ENCODE measurements around the gene ZNF227. TPM values are rescaled to one million over a fixed set of nuclear protein-coding genes. Genes with fewer than 3 reads are reported as not detected.

ZNF227 gene
- total RNA-seq (10 to 100 TPM; 16.2 to 17.2 TPM), total RNA-seq (14.5 to 81.1 (median 44.6) reads per million in 172 experiments)
- polyA plus RNA-seq (2013, experiment 1 of 2): 15.6 TPM
- polyA plus RNA-seq (2013, experiment 2 of 2): 15.5 TPM

DNA sequence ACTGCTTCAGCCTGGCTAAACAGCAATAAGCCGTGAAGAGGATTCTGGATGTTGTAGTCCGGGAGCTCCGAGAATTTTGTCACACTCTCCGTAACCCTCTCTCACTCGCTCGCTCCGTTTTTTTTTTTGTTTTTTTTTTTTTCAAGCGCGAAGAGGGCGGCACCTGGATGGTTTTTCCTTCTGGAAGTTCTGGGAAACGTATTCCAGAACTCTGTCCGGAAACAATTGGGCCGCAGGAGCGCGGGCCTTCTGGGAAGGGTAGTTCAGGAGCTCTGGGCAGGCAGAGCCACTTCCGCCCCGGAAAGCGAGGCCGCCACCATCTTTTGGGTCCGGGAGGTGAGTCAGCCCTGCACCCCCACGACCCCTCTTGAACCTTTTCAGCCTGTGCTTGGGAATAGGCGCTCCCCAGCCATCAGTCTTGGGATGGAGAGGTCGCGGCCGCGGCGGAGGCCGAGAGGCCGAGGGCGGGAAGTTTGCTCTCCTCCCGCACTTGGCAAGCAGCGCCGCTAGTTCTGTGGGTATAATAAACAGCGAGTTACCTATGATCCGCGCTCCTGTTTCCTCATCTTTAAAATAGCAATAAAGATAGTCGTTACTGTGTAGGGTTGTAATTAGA, at the start of gene ZNF227:
Gene ZNF227 (plus strand): TSS at position 283 of the 616 bp plus-strand sequence. CDS start 5,261 bp downstream, outside the sequence.
- Histone ChIP-seq H3K27ac (ENCODE audit: low read depth in 1 of 2, low read length in 2 of 2) (peak within 1 kb of the TSS; percentile 70 to 73), H3K9me3 (ENCODE audit: control insufficient read depth in 1 of 2, insufficient read depth in 1 of 2, low read length in 2 of 2) (peaks cover 6 to 8% of the 10 kb centered on the region in 2 experiments), H3K27me3 (ENCODE audit: control insufficient read depth in 1 of 2, insufficient read depth in 2 of 2, low read length in 2 of 2) (no peaks in the 10 kb centered on the region), H3K4me1 (ENCODE audit: insufficient read depth, low read length) (peaks cover 9% of the 10 kb centered on the region), H3K36me3 (ENCODE audit: insufficient read depth, low read length) (peaks cover 17% of the 10 kb centered on the region), H3K4me3 (ENCODE audit: low read length) (peak within 1 kb of the TSS; percentile 65)
- POLR2A ChIA-PET: interaction anchor here (0.7 to 1.9 kb wide), 14 partner anchors 19 to 458 kb away, joined by 3 to 12 read pairs (median 4); partner anchors contain the start of genes SMG9, ZNF180, ZNF224 and ZNF226
- H3K4me3 Mint-ChIP-seq: peak within 1 kb of the TSS; percentile 96
- ATAC-seq (ENCODE audit: poor library complexity): peak; percentile 96
- peak within 1 kb of the TSS; percentile 90 for H3K27ac Mint-ChIP-seq
- no peaks in the 10 kb centered on the region for H3K27me3 Mint-ChIP-seq
- peaks cover 53% of the 10 kb centered on the region for H3K36me3 Mint-ChIP-seq (ENCODE audit: low read depth)
- TF ChIP-seq, protein P1, sequence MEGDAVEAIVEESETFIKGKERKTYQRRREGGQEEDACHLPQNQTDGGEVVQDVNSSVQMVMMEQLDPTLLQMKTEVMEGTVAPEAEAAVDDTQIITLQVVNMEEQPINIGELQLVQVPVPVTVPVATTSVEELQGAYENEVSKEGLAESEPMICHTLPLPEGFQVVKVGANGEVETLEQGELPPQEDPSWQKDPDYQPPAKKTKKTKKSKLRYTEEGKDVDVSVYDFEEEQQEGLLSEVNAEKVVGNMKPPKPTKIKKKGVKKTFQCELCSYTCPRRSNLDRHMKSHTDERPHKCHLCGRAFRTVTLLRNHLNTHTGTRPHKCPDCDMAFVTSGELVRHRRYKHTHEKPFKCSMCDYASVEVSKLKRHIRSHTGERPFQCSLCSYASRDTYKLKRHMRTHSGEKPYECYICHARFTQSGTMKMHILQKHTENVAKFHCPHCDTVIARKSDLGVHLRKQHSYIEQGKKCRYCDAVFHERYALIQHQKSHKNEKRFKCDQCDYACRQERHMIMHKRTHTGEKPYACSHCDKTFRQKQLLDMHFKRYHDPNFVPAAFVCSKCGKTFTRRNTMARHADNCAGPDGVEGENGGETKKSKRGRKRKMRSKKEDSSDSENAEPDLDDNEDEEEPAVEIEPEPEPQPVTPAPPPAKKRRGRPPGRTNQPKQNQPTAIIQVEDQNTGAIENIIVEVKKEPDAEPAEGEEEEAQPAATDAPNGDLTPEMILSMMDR (IDR thresholded peaks at IDR 0.05): no peak
- H3K9me3 Mint-ChIP-seq: peaks cover 5% of the 10 kb centered on the region
- H3K4me1 Mint-ChIP-seq (ENCODE audit: low read depth): peaks cover 48% of the 10 kb centered on the region
- CTCF ChIA-PET: interaction anchor here (0.6 to 1.0 kb wide), 2 partner anchors 47 to 95 kb away, joined by 3 read pairs; partner anchors contain the start of gene ZNF226
- intact Hi-C loops (cut with DNase I, micrococcal nuclease): loop anchor here in 1 of 2 experiments (1.0 to 5.0 kb wide), 3 partner anchors 47 to 445 kb away; partner anchors contain the start of genes ZNF226 and ZNF235
- peak; percentile 59 to 88 (median 76) for DNase-seq

DNA sequence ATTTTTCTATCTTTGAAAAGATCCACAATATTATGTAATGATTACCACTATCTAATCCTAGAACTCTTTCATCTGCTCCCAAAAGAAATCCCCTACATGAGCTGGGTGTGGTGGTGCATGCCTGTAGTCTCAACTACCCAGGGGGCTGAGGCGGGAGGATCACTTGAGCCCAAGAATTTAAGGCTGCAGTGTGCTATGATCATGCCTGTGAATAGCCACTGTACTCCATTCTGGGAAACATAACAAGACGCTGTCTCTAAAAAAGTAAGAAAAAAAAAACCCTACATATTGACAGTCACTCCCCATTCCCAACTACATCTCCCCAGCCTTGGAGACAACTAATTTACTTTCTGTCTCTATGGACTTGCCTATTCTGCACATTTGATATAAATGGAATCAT, 48.5 kb upstream of the ZNF227 start:
- Mint-ChIP-seq H3K27me3 (no peaks in the 10 kb centered on the region), H3K27ac (no peak overlapping the region), H3K4me1 (ENCODE audit: low read depth) (peaks cover 32% of the 10 kb centered on the region), H3K4me3 (no peak overlapping the region), H3K9me3 (peaks cover 26% of the 10 kb centered on the region), H3K36me3 (ENCODE audit: low read depth) (peaks cover 64% of the 10 kb centered on the region)
- DNase-seq (no peak), ATAC-seq (ENCODE audit: poor library complexity) (no peak)
- ChIA-PET CTCF (interaction anchor here (1.6 kb wide), 2 partner anchors 22 to 69 kb away, joined by 3 to 4 read pairs; no protein-coding TSS in a partner anchor), POLR2A (interaction anchor here (0.8 to 2.5 kb wide), 5 partner anchors 44 to 228 kb away, joined by 3 to 22 read pairs (median 4); partner anchors contain the start of genes ZNF224 and ZNF45)
- no peak overlapping the region for H3K4me3 ChIP-seq (ENCODE audit: low read length)
- intact Hi-C loops (cut with DNase I, micrococcal nuclease): loop anchor here in 1 of 2 experiments (1.0 to 10.0 kb wide), 4 partner anchors 22 to 341 kb away; partner anchors contain the start of genes ZNF180, ZNF234, ZNF235 and ZNF45
- H3K4me1 ChIP-seq (ENCODE audit: insufficient read depth, low read length): peaks cover 19% of the 10 kb centered on the region
- TF ChIP-seq, protein P1 (IDR thresholded peaks at IDR 0.05): no peak
- H3K27ac ChIP-seq (ENCODE audit: low read depth in 1 of 2, low read length in 2 of 2): no peak overlapping the region
- peaks cover 35 to 46% of the 10 kb centered on the region in 2 experiments for H3K9me3 ChIP-seq (ENCODE audit: control insufficient read depth in 1 of 2, insufficient read depth in 1 of 2, low read length in 2 of 2)
- peaks cover 24% of the 10 kb centered on the region for H3K36me3 ChIP-seq (ENCODE audit: insufficient read depth, low read length)
- no peaks in the 10 kb centered on the region for H3K27me3 ChIP-seq (ENCODE audit: control insufficient read depth in 1 of 2, insufficient read depth in 2 of 2, low read length in 2 of 2)

DNA sequence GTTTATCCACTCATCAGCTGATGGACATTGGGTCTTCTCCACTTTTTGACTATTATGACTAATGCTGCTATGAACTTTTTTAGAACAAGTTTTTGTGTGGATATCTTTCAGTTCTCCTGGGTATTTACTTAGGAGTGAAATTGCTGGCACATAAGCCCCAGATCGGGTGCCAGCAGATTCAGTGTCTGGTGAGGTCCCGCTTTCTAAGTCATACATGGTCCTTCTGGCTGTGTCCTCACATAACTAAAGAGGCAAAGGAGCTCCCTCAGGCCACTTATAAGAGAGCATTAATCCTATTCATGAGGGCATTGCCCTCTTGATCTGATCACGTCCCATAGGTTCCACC, 48.0 kb upstream of the ZNF227 start:
- ATAC-seq (ENCODE audit: poor library complexity) (no peak), DNase-seq (no peak)
- H3K36me3 Mint-ChIP-seq (ENCODE audit: low read depth): peaks cover 65% of the 10 kb centered on the region
- POLR2A ChIA-PET: interaction anchor here (0.7 to 2.5 kb wide), 11 partner anchors 13 to 336 kb away, joined by 3 to 22 read pairs (median 4); partner anchors contain the start of genes ZNF180, ZNF222, ZNF224 and ZNF227
- TF ChIP-seq, protein P1 (IDR thresholded peaks at IDR 0.05): no peak
- Histone ChIP-seq H3K36me3 (ENCODE audit: insufficient read depth, low read length) (peaks cover 29% of the 10 kb centered on the region), H3K27ac (ENCODE audit: low read depth in 1 of 2, low read length in 2 of 2) (peak overlapping the region in 1 of 2 donors; percentile 88), H3K4me1 (ENCODE audit: insufficient read depth, low read length) (peaks cover 19% of the 10 kb centered on the region), H3K4me3 (ENCODE audit: low read length) (peak overlapping the region; percentile 86), H3K9me3 (ENCODE audit: control insufficient read depth in 1 of 2, insufficient read depth in 1 of 2, low read length in 2 of 2) (peaks cover 33 to 46% of the 10 kb centered on the region in 2 experiments), H3K27me3 (ENCODE audit: control insufficient read depth in 1 of 2, insufficient read depth in 2 of 2, low read length in 2 of 2) (no peaks in the 10 kb centered on the region)
- no peaks in the 10 kb centered on the region for H3K27me3 Mint-ChIP-seq
- intact Hi-C loops (cut with DNase I, micrococcal nuclease): loop anchor here in 1 of 2 experiments (1.0 to 10.0 kb wide), 4 partner anchors 23 to 341 kb away; partner anchors contain the start of genes ZNF180, ZNF234, ZNF235 and ZNF45
- CTCF ChIA-PET: interaction anchor here (1.0 to 1.6 kb wide), 2 partner anchors 22 to 336 kb away, joined by 4 read pairs; partner anchors contain the start of gene ZNF180
- H3K9me3 Mint-ChIP-seq: peaks cover 26% of the 10 kb centered on the region
- peak overlapping the region; percentile 98 for H3K27ac Mint-ChIP-seq
- peaks cover 32% of the 10 kb centered on the region for H3K4me1 Mint-ChIP-seq (ENCODE audit: low read depth)
- peak overlapping the region; percentile 99 for H3K4me3 Mint-ChIP-seq
